ENCODE data around the gene PRDM15.

The PRDM15 gene

GRCh38 chr21:41769933-41770332 is 109.2 kb downstream of the PRDM15 start:
- Histone ChIP-seq H3K4me1 (peaks cover 19% of the 10 kb centered on the region), H3K36me3 (no peaks in the 10 kb centered on the region), H3K4me2 (no peak overlapping the region), H3K27me3 (peaks cover 61% of the 10 kb centered on the region), H4K20me1 (peaks cover 31% of the 10 kb centered on the region; the same call in 1 of the 2 replicates), H3K9me3 (peaks cover 16% of the 10 kb centered on the region), H3K4me3 (no peak overlapping the region), H3K27ac (no peak overlapping the region), H3K9ac (no peak overlapping the region)
- TF ChIP-seq Cebpa-rat (IDR thresholded peaks at IDR 0.05): no peak

- H3K4me3 ChIP-seq: no peak overlapping the region
- peaks cover 19% of the 10 kb centered on the region for H3K4me1 ChIP-seq
- no peak overlapping the region for H3K27ac ChIP-seq
These were observed 109.6 kb downstream of the PRDM15 start for GRCh38 chr21:41769521-41769920.

GRCh38 chr21:41769111-41769510 is 110.0 kb downstream of the PRDM15 start:
- H3K4me1 ChIP-seq: peaks cover 19% of the 10 kb centered on the region
- H3K9me3 ChIP-seq: peaks cover 16% of the 10 kb centered on the region
- peaks cover 70% of the 10 kb centered on the region for H3K27me3 ChIP-seq
- no peak overlapping the region for H3K27ac ChIP-seq
- H3K4me2 ChIP-seq: peak overlapping the region; percentile 71
- H4K20me1 ChIP-seq: peaks cover 31% of the 10 kb centered on the region; the same call in 1 of the 2 replicates
- H3K9ac ChIP-seq: no peak overlapping the region
- no peaks in the 10 kb centered on the region for H3K36me3 ChIP-seq
- TF ChIP-seq Cebpa-rat (IDR thresholded peaks at IDR 0.05): no peak
- H3K4me3 ChIP-seq: peak overlapping the region; percentile 35; the same call in 1 of the 2 replicates

More at GRCh38 chr21:41769521-41769920, 109.6 kb downstream of the PRDM15 start:
- H4K20me1 ChIP-seq: peaks cover 31% of the 10 kb centered on the region; the same call in 1 of the 2 replicates
- no peak overlapping the region for H3K9ac ChIP-seq
- peaks cover 16% of the 10 kb centered on the region for H3K9me3 ChIP-seq
- no peaks in the 10 kb centered on the region for H3K36me3 ChIP-seq
- TF ChIP-seq Cebpa-rat (IDR thresholded peaks at IDR 0.05): no peak
- H3K27me3 ChIP-seq: peaks cover 65% of the 10 kb centered on the region
- H3K4me2 ChIP-seq: no peak overlapping the region

GRCh38 chr21:41768437-41769042 is 110.6 kb downstream of the PRDM15 start:
- H3K27me3 ChIP-seq: peaks cover 75% of the 10 kb centered on the region
- peaks cover 16% of the 10 kb centered on the region for H3K9me3 ChIP-seq
- H4K20me1 ChIP-seq: peaks cover 31% of the 10 kb centered on the region; the same call in 1 of the 2 replicates
- H3K9ac ChIP-seq: no peak overlapping the region
- peaks cover 19% of the 10 kb centered on the region for H3K4me1 ChIP-seq
- H3K4me2 ChIP-seq: peak overlapping the region; percentile 71
- H3K27ac ChIP-seq: no peak overlapping the region
- TF ChIP-seq Cebpa-rat (IDR thresholded peaks at IDR 0.05): no peak
- H3K36me3 ChIP-seq: no peaks in the 10 kb centered on the region
- peak overlapping the region; percentile 35; the same call in 1 of the 2 replicates for H3K4me3 ChIP-seq

DNA sequence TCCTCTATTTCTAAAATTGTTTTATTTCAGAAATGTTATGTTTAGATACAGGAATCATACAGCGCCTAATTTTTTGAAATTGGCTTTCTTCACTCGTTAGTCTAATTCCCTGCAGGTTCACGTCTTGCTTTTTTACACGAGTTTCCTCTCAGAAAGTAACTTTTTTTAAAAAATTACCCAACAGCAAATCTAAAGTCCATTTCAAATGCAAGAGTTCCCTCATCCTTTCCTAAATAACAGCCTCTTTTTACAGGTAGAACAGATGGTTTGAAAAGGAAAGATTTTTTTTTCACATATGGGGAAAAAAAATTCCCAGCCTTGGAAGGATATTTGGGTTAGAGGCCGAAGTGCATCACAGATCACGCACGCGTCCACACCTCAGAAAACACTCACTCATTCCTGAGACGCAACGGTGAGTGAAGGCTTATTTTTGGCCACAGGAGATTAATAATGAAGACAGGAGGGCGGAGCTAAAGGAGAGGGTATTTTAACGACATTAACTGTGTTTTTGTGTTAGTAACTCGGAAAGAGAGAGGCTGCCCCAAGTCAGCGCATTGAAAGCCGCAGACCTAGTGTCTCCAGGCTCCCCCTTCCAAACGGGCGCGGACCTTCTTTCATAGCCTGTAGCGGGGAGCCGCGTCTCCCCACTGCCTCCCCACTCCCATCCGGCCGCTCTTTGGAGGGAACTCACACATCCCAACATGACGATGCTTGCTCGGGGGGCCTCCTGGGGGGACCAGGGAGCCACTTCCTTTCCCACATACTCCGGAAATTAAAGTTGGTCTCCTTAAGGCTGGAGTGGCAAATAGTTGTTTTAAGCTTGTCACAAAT is 111.3 kb downstream of the PRDM15 start:
- Histone ChIP-seq H3K9ac (no peak overlapping the region), H3K4me3 (peak overlapping the region; percentile 35; the same call in 1 of the 2 replicates), H3K36me3 (no peaks in the 10 kb centered on the region), H4K20me1 (peaks cover 31% of the 10 kb centered on the region; the same call in 1 of the 2 replicates), H3K27me3 (peaks cover 82% of the 10 kb centered on the region), H3K9me3 (peaks cover 16% of the 10 kb centered on the region), H3K27ac (no peak overlapping the region), H3K4me1 (peaks cover 19% of the 10 kb centered on the region), H3K4me2 (peak overlapping the region; percentile 71)
- TF ChIP-seq Cebpa-rat (IDR thresholded peaks at IDR 0.05): no peak

- Histone ChIP-seq H3K9ac (no peak within 1 kb of the TSS), H3K27ac (no peak within 1 kb of the TSS), H3K4me3 (0 out of 2 replicates have a peak within 1 kb of the TSS, but pooled peaks have one; percentile 35), H3K9me3 (peaks cover 16% of the 10 kb centered on the region), H3K4me2 (peak within 1 kb of the TSS; percentile 71), H3K27me3 (peaks cover 90% of the 10 kb centered on the region), H3K4me1 (peaks cover 19% of the 10 kb centered on the region), H3K36me3 (no peaks in the 10 kb centered on the region), H4K20me1 (peaks cover 31% of the 10 kb centered on the region; the same call in 1 of the 2 replicates)
- no peak for TF ChIP-seq Cebpa-rat (IDR thresholded peaks at IDR 0.05)
These were observed 112.1 kb downstream of the PRDM15 start, which contains the start of gene RIPK4 for GRCh38 chr21:41766883-41767605. RIPK4 (minus strand) TSS chr21:41767052; CDS start chr21:41767041, 11 bp downstream.

- H3K27ac ChIP-seq: no peak overlapping the region
- no peak overlapping the region for H3K9ac ChIP-seq
- H3K4me1 ChIP-seq: peaks cover 19% of the 10 kb centered on the region
These were observed 112.9 kb downstream of the PRDM15 start for GRCh38 chr21:41765973-41766882.

DNA sequence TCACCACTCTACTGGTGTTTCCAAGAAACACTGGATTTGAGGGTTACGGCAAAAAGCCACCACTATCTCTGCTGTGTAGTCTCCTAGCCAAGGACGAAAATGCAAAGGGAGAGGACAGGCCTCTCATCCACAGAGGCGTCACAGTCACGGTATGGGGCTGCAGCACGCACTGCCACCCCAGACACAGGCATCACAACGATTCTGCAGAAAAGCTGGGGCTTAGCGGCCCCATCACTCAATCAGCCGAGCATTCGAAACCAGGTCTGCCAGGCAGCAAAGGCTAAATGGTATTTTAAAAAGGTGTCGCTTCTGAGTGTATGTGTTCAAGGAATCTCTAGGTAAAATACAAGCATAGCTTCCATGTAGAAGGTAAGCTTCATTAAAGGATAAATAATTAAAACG is 113.7 kb downstream of the PRDM15 start:
- no peak overlapping the region for H3K4me2 ChIP-seq
- H3K27me3 ChIP-seq: peaks cover 100% of the 10 kb centered on the region
- H3K36me3 ChIP-seq: no peaks in the 10 kb centered on the region
- peaks cover 31% of the 10 kb centered on the region; the same call in 1 of the 2 replicates for H4K20me1 ChIP-seq
- TF ChIP-seq Cebpa-rat (IDR thresholded peaks at IDR 0.05): no peak
- H3K4me3 ChIP-seq: no peak overlapping the region
- H3K4me1 ChIP-seq: peaks cover 19% of the 10 kb centered on the region
- no peak overlapping the region for H3K9ac ChIP-seq
- peaks cover 19% of the 10 kb centered on the region for H3K9me3 ChIP-seq
- H3K27ac ChIP-seq: no peak overlapping the region

More at GRCh38 chr21:41765973-41766882, 112.9 kb downstream of the PRDM15 start:
- no peaks in the 10 kb centered on the region for H3K36me3 ChIP-seq
- H3K9me3 ChIP-seq: peaks cover 19% of the 10 kb centered on the region
- no peak overlapping the region for H3K4me3 ChIP-seq
- H4K20me1 ChIP-seq: peaks cover 31% of the 10 kb centered on the region; the same call in 1 of the 2 replicates
- H3K4me2 ChIP-seq: no peak overlapping the region
- TF ChIP-seq Cebpa-rat (IDR thresholded peaks at IDR 0.05): no peak
- peaks cover 98% of the 10 kb centered on the region for H3K27me3 ChIP-seq
